Thymus (tissue), 11 donors: ENCODE measurements around the gene SEC14L3. TPM values are rescaled to one million over a fixed set of nuclear protein-coding genes. Genes with fewer than 3 reads are reported as not detected.

ENCODE experiments used
- DNase-seq, 9 donors: peaks; one replicate each; pipeline ENCODE4 v3.0.0-alpha.2; 2013; ENCODE audit warnings: low spot score in 9 of 9, low read depth in 6 of 9, missing footprints in 1 of 9
- H3K27ac ChIP-seq, 2 donors: one replicate each; pipeline ENCODE4 v1.5.1; 2013; ENCODE audit warnings: control low read depth in 1 of 2, low read depth in 1 of 2, low read length in 1 of 2, mild to moderate bottlenecking in 1 of 2, moderate library complexity in 1 of 2
- H3K27me3 ChIP-seq, 2 donors: one replicate each; pipeline ENCODE4 v1.5.1; 2013; ENCODE audit warnings: low read length in 1 of 2; ENCODE audit not compliant: control insufficient read depth in 2 of 2, insufficient read depth in 1 of 2
- H3K36me3 ChIP-seq, 2 donors: one replicate each; pipeline ENCODE4 v1.5.1; 2013; ENCODE audit warnings: low read length in 1 of 2, mild to moderate bottlenecking in 1 of 2, moderate library complexity in 1 of 2; ENCODE audit not compliant: control insufficient read depth in 2 of 2, insufficient read depth in 2 of 2
- H3K4me1 ChIP-seq, 2 donors: one replicate each; pipeline ENCODE4 v1.5.1; 2013; ENCODE audit warnings: low read length in 2 of 2; ENCODE audit not compliant: control insufficient read depth in 2 of 2, insufficient read depth in 2 of 2
- H3K4me3 ChIP-seq, 2 donors: one replicate each; pipeline ENCODE4 v1.5.1; 2013; ENCODE audit warnings: low read length in 2 of 2, control low read depth in 1 of 2, mild to moderate bottlenecking in 1 of 2
- H3K9me3 ChIP-seq, 2 donors: one replicate each; pipeline ENCODE4 v1.5.1; 2013; ENCODE audit warnings: low read length in 1 of 2, mild to moderate bottlenecking in 1 of 2; ENCODE audit not compliant: control insufficient read depth in 2 of 2, insufficient read depth in 1 of 2
- WGBS: extraction: QIAGEN DNeasy Blood & Tissue Kit; methylation state at CpG from one replicate; pipeline ENCODE4 v1.1.7; 2013; 5-methylcytosine and 5-hydroxymethylcytosine counted together
- polyA plus RNA-seq: library from polyadenylated mRNA; stranded (reverse); fragments of 200-250 nt; gene quantifications from one replicate; pipeline ENCODE4 v1.2.3, GENCODE V29; 2013
- total RNA-seq: library from RNA; stranded (reverse); fragments of 120-200 nt; gene quantifications from one replicate; pipeline ENCODE4 v1.2.4, GENCODE V29; 2013
- donor health status: healthy.

SEC14L3 gene
- total and polyA plus RNA-seq, 2 donors: 0.05 to 0.07 TPM

GRCh38 chr22:30491381-30491780 is 19.6 kb upstream of the SEC14L3 start:
- whole genome bisulfite sequencing: 94% methylated on average over 7 of the region's 7 CpGs
- DNase-seq: no peak

GRCh38 chr22:30490399-30490798 is 18.6 kb upstream of the SEC14L3 start:
- Histone ChIP-seq H3K27me3 (peaks cover 0 to 2% of the 10 kb centered on the region in 2 donors), H3K27ac (no peak overlapping the region), H3K4me3 (no peak overlapping the region), H3K4me1 (no peaks in the 10 kb centered on the region), H3K9me3 (no peaks in the 10 kb centered on the region), H3K36me3 (no peaks in the 10 kb centered on the region)
- WGBS: 86% methylated on average over 11 of the region's 11 CpGs
- DNase-seq: no peak

More at GRCh38 chr22:30491381-30491780, 19.6 kb upstream of the SEC14L3 start:
- H3K4me1 ChIP-seq: no peaks in the 10 kb centered on the region
- no peaks in the 10 kb centered on the region for H3K36me3 ChIP-seq
- no peaks in the 10 kb centered on the region for H3K9me3 ChIP-seq
- H3K27me3 ChIP-seq: peaks cover 0 to 2% of the 10 kb centered on the region in 2 donors
- H3K27ac ChIP-seq: no peak overlapping the region
- H3K4me3 ChIP-seq: no peak overlapping the region

- no peaks in the 10 kb centered on the region for H3K9me3 ChIP-seq
- H3K4me3 ChIP-seq: no peak overlapping the region
- no peak for DNase-seq
- H3K36me3 ChIP-seq: no peaks in the 10 kb centered on the region
- H3K27ac ChIP-seq: no peak overlapping the region
- no peaks in the 10 kb centered on the region for H3K27me3 ChIP-seq
- H3K4me1 ChIP-seq: no peaks in the 10 kb centered on the region
- 85% methylated on average over 7 of the region's 7 CpGs for WGBS
Measured at GRCh38 chr22:30488121-30488520, 16.3 kb upstream of the SEC14L3 start.

DNA sequence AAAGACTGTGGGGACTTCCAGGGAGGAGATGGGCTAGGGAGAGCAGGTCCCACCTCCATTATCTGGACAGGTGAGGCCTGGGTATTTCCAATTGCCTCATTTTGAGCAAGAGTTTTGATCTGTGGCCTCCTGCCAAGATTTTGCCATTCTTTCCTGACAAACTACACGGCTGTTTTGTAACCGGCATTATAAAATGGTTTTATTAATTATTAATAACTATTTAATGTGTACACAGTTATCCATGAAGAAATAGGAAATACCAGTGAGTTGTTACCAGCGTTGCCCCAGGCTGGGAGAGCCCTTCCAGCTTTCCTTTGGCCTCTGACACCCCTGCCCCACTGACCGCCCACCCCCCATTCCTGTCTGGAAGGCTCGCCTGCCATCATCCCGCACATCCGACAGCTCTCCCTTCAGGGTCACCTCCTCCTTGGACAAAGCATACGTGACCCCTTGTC is 14.9 kb upstream of the SEC14L3 start:
- DNase-seq: no peak
- H3K27ac ChIP-seq: no peak overlapping the region

DNA sequence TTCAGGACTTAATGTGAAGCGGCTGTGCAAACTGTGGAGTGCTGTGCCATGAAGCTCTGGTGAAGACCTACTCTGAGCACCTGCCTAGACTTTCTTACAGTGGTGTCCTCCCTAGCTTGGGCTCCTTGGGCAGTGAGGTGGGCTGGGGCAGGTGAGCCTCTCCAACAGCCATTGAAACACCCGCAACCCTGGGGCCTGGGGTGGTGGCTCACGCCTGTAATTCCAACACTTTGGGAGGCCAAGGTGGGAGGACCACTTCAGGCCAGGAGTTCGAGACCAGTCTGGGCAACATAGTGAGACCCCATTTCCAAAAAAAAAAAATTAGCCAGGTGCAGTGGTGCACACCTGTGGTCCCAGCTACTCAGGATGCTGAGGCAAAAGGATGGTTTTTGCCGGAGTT is 14.3 kb upstream of the SEC14L3 start:
- Histone ChIP-seq H3K4me1 (no peaks in the 10 kb centered on the region), H3K9me3 (no peaks in the 10 kb centered on the region), H3K4me3 (no peak overlapping the region), H3K36me3 (no peaks in the 10 kb centered on the region), H3K27me3 (no peaks in the 10 kb centered on the region), H3K27ac (no peak overlapping the region)
- no peak for DNase-seq
- WGBS: 94% methylated on average over 5 of the region's 5 CpGs

More for the DNA sequence above, 14.9 kb upstream of the SEC14L3 start:
- no peaks in the 10 kb centered on the region for H3K4me1 ChIP-seq
- H3K27me3 ChIP-seq: no peaks in the 10 kb centered on the region
- H3K4me3 ChIP-seq: no peak overlapping the region
- H3K36me3 ChIP-seq: no peaks in the 10 kb centered on the region
- 90% methylated on average over 8 of the region's 8 CpGs for WGBS
- no peaks in the 10 kb centered on the region for H3K9me3 ChIP-seq

GRCh38 chr22:30485362-30485988 is 13.7 kb upstream of the SEC14L3 start:
- Histone ChIP-seq H3K36me3 (no peaks in the 10 kb centered on the region), H3K9me3 (no peaks in the 10 kb centered on the region), H3K4me3 (no peak overlapping the region), H3K4me1 (no peaks in the 10 kb centered on the region), H3K27me3 (no peaks in the 10 kb centered on the region), H3K27ac (no peak overlapping the region)
- 40% methylated on average over 18 of the region's 18 CpGs for WGBS
- DNase-seq: peak in 8 of 9 donors; percentile 10 to 63 (median 44)

- Histone ChIP-seq H3K36me3 (no peaks in the 10 kb centered on the region), H3K27me3 (no peaks in the 10 kb centered on the region), H3K4me3 (no peak overlapping the region), H3K27ac (no peak overlapping the region), H3K4me1 (no peaks in the 10 kb centered on the region), H3K9me3 (no peaks in the 10 kb centered on the region)
- no peak for DNase-seq
- 42% methylated on average over 1 of the region's 1 CpG for WGBS
Measured at GRCh38 chr22:30483169-30483568, 11.4 kb upstream of the SEC14L3 start.

- no peaks in the 10 kb centered on the region for H3K36me3 ChIP-seq
- no peaks in the 10 kb centered on the region for H3K27me3 ChIP-seq
- H3K9me3 ChIP-seq: no peaks in the 10 kb centered on the region
- DNase-seq: no peak
- no peaks in the 10 kb centered on the region for H3K4me1 ChIP-seq
- no peak overlapping the region for H3K4me3 ChIP-seq
- no peak overlapping the region for H3K27ac ChIP-seq
- WGBS: 96% methylated on average over 5 of the region's 5 CpGs
Measured at GRCh38 chr22:30481711-30482110, 9.9 kb upstream of the SEC14L3 start.

DNA sequence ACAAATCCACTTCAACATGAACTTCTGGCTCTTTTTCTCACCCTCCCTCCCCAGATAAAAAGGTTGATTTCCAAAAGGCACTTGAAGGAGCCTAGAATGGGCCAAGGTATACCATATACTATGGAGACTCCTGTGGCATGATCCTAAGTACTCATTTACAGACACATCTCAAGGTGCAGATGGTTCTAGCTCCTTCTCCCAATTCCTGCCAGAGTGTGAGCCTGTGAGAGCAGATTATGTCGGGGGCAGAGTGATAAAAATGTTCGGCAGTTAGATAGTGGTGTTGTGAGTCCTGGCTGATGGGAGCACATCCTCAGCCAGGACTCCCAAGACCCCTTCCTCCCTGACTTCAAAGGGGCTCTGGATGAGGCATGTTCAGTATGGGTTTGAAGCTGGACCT is 8.2 kb upstream of the SEC14L3 start:
- 95% methylated on average over 2 of the region's 2 CpGs for WGBS
- H3K9me3 ChIP-seq: no peaks in the 10 kb centered on the region
- H3K4me1 ChIP-seq: peaks cover 0 to 3% of the 10 kb centered on the region in 2 donors
- peaks cover 0 to 10% of the 10 kb centered on the region in 2 donors for H3K27me3 ChIP-seq
- no peak for DNase-seq
- no peaks in the 10 kb centered on the region for H3K36me3 ChIP-seq
- H3K4me3 ChIP-seq: no peak overlapping the region
- no peak overlapping the region for H3K27ac ChIP-seq
